SH-SY5Y (cell line): ENCODE data around the gene UBE2F.

ENCODE experiments used
- GATA2 ChIP-seq: IDR thresholded peaks from 2 replicates; pipeline ENCODE4 v1.6.1; 2011; ENCODE audit warnings: mild to moderate bottlenecking, low read depth, low read length
- GATA3 ChIP-seq: IDR thresholded peaks from 2 replicates; pipeline ENCODE4 v1.6.1; 2011; ENCODE audit warnings: low read depth, mild to moderate bottlenecking, low read length, moderate library complexity

UBE2F gene, protein sequence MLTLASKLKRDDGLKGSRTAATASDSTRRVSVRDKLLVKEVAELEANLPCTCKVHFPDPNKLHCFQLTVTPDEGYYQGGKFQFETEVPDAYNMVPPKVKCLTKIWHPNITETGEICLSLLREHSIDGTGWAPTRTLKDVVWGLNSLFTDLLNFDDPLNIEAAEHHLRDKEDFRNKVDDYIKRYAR

GRCh38 chr2:237966565-237967462 is at the start of gene UBE2F:
UBE2F (plus strand) TSS chr2:237967014; CDS start chr2:237973108, 6,094 bp downstream.
- TF ChIP-seq GATA2, result no peak
- no peak for TF ChIP-seq GATA3

GRCh38 chr2:237917696-237918374 is 49.0 kb upstream of the UBE2F start:
- peak; percentile 68 for TF ChIP-seq GATA3
- TF ChIP-seq GATA2, result 0 out of 2 replicates have a peak, but pooled peaks have one; percentile 13

GRCh38 chr2:237919593-237919992 is 47.2 kb upstream of the UBE2F start:
- TF ChIP-seq GATA3 (no peak), GATA2 (no peak)

DNA sequence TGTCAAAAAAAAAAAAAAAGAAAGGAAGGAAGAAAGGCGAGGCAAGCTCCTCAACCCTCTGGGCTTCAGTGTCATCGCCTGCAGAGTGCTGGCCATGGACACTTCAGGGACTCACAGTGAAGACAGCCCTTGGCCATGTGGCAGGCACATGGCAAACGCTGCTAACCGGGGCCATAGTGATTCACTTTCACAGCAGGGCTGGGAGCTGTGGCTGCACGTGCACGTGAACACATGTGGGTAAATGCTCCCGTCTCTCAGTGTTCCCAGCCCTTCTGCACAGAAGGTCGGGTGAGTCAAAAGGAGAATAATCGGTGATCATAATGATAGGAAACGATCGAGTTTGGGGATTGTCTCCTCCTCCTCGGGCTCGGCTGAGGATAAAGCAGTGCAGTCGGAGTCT is 46.1 kb upstream of the UBE2F start:
- TF ChIP-seq GATA3 (no peak), GATA2 (no peak)

- TF ChIP-seq GATA3, result no peak
Measured at GRCh38 chr2:237921967-237922492, 44.8 kb upstream of the UBE2F start.

- TF ChIP-seq GATA2, result no peak
- TF ChIP-seq GATA3, result no peak
Measured at GRCh38 chr2:237922641-237923361, 44.0 kb upstream of the UBE2F start.

GRCh38 chr2:237923481-237924163 is 43.2 kb upstream of the UBE2F start:
- TF ChIP-seq GATA3 (no peak), GATA2 (no peak)

DNA sequence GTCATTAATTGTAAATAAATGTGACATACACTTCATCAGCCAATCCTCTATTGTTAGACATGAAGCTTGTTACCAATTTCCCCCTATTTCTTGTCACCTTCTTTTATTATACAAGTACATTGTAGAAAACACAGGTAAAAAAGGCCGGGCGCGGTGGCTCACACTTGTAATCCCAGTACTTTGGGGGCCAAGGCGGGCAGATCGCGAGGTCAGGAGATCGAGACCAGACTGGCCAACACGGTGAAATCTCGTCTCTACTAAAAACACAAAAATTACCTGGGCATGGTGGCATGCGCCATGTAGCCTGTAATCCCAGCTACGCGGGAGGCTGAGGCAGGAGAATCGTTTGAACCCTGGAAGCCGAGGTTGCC is 42.7 kb upstream of the UBE2F start:
- no peak for TF ChIP-seq GATA3
- TF ChIP-seq GATA2, result no peak

GRCh38 chr2:237927135-237927534 is 39.7 kb upstream of the UBE2F start:
- TF ChIP-seq GATA2 (no peak), GATA3 (no peak)

GRCh38 chr2:237927986-237928385 is 38.8 kb upstream of the UBE2F start:
- no peak for TF ChIP-seq GATA3
- no peak for TF ChIP-seq GATA2

GRCh38 chr2:237929979-237930378 is 36.8 kb upstream of the UBE2F start:
- no peak for TF ChIP-seq GATA3
- no peak for TF ChIP-seq GATA2

DNA sequence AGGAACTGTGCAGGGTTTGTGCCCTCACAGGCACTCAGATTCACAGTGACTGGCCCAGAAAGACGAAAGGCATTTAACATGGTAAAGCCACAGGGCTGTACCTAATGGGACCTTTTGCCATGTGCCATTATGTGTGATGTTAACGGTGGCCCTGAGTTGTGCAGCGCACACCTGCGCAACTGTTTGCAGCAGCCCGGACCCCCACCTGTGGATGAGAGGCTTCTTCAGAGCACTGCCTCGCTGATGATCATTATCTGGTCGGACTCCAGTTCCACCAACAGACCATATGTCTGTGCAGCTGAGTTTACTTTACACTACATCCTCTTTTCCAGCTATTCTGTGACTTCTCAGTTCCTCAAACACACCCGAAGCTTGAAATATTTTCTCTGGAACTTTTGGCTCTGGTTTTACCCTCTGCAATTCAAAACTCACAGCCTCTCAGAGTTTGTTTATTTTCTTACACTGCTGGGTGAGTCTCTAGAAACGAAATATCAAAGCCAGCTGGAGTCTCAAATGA is 35.6 kb upstream of the UBE2F start:
- peak; percentile 66 for TF ChIP-seq GATA2
- TF ChIP-seq GATA3, result no peak

GRCh38 chr2:237932731-237933131 is 34.1 kb upstream of the UBE2F start:
- TF ChIP-seq GATA3, result no peak
- TF ChIP-seq GATA2, result no peak
